HCT116 (cell line): Measurements from ENCODE around the gene C1QL4.

Source experiments
- ATF3 ChIP-seq: IDR thresholded peaks from 2 replicates; pipeline ENCODE4 v1.6.1; 2012
- CEBPB ChIP-seq: IDR thresholded peaks from 2 replicates; pipeline ENCODE4 v1.6.1; 2012; ENCODE audit warnings: low read depth
- EZH2 ChIP-seq: fragments of 200-600 bp; sonication (generic); IDR thresholded peaks from 2 replicates; pipeline ENCODE4 v1.6.1; 2017; ENCODE audit warnings: antibody characterized with exemption, mixed run types
- EZH2phosphoT487 ChIP-seq: fragments of 200-600 bp; IDR thresholded peaks from 2 replicates; pipeline ENCODE4 v1.6.1; 2018; ENCODE audit warnings: antibody characterized with exemption, borderline replicate concordance
- JUND ChIP-seq: IDR thresholded peaks from 2 replicates; pipeline ENCODE4 v1.6.1; 2012
- RAD21 ChIP-seq: IDR thresholded peaks from 2 replicates; pipeline ENCODE4 v1.6.1; 2012; ENCODE audit warnings: low read depth, mild to moderate bottlenecking
- SIN3A ChIP-seq: IDR thresholded peaks from 2 replicates; pipeline ENCODE4 v1.6.1; 2012; ENCODE audit warnings: low read depth
- SP1 ChIP-seq: IDR thresholded peaks from 2 replicates; pipeline ENCODE4 v1.6.1; 2012; ENCODE audit warnings: low read depth
- TF ChIP-seq, protein P1 (sequence below): IDR thresholded peaks from 2 replicates; pipeline ENCODE4 v1.6.1; 2011; ENCODE audit warnings: mild to moderate bottlenecking, low read length, moderate library complexity; ENCODE audit not compliant: insufficient replicate concordance; ENCODE audit errors: extremely low read depth
- TF ChIP-seq, protein P2 (sequence below): IDR thresholded peaks from 2 replicates; pipeline ENCODE4 v1.6.1; 2012
- TF ChIP-seq, protein P3 (sequence below), 3 experiments: fragments of 200-600 bp in 1 of 3; sonication (generic) in 1 of 3; IDR thresholded peaks in 2 of 3; conservative IDR thresholded peaks in 1 of 3; 2 replicates each; pipeline ENCODE4 v1.5.1; 2012 to 2017; ENCODE audit warnings: low read depth in 2 of 3, low read length in 2 of 3, antibody characterized with exemption in 1 of 3, borderline replicate concordance in 1 of 3, control low read depth in 1 of 3, mild to moderate bottlenecking in 1 of 3, mixed read lengths in 1 of 3, mixed run types in 1 of 3, moderate library complexity in 1 of 3; ENCODE audit not compliant: insufficient read depth in 1 of 3

DNA sequence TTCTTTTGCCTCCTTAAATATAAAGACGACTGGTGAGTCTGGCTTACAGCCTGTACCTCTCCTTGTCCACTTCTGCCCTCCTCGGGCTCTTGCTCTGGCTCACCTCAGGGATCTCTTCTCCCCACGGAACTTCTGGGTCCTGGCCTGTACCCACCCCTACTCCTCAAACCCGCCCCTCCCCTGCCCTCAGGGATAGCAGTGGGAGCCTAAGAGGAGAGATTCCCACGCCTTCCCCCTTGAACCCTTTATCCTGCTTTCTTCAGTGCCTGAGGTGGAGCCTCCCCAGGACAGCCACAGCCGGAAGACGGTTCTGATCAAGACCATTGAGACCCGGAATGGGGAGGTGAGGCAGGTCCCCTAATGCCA is 39.3 kb downstream of the C1QL4 start:
- TF ChIP-seq, protein P1, sequence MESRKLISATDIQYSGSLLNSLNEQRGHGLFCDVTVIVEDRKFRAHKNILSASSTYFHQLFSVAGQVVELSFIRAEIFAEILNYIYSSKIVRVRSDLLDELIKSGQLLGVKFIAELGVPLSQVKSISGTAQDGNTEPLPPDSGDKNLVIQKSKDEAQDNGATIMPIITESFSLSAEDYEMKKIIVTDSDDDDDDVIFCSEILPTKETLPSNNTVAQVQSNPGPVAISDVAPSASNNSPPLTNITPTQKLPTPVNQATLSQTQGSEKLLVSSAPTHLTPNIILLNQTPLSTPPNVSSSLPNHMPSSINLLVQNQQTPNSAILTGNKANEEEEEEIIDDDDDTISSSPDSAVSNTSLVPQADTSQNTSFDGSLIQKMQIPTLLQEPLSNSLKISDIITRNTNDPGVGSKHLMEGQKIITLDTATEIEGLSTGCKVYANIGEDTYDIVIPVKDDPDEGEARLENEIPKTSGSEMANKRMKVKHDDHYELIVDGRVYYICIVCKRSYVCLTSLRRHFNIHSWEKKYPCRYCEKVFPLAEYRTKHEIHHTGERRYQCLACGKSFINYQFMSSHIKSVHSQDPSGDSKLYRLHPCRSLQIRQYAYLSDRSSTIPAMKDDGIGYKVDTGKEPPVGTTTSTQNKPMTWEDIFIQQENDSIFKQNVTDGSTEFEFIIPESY = no peak
- TF ChIP-seq, protein P2, sequence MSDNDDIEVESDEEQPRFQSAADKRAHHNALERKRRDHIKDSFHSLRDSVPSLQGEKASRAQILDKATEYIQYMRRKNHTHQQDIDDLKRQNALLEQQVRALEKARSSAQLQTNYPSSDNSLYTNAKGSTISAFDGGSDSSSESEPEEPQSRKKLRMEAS = no peak
- TF ChIP-seq, protein P3, sequence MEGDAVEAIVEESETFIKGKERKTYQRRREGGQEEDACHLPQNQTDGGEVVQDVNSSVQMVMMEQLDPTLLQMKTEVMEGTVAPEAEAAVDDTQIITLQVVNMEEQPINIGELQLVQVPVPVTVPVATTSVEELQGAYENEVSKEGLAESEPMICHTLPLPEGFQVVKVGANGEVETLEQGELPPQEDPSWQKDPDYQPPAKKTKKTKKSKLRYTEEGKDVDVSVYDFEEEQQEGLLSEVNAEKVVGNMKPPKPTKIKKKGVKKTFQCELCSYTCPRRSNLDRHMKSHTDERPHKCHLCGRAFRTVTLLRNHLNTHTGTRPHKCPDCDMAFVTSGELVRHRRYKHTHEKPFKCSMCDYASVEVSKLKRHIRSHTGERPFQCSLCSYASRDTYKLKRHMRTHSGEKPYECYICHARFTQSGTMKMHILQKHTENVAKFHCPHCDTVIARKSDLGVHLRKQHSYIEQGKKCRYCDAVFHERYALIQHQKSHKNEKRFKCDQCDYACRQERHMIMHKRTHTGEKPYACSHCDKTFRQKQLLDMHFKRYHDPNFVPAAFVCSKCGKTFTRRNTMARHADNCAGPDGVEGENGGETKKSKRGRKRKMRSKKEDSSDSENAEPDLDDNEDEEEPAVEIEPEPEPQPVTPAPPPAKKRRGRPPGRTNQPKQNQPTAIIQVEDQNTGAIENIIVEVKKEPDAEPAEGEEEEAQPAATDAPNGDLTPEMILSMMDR (IDR thresholded peaks at IDR 0.05 in 2 of 3, conservative IDR thresholded peaks at IDR 0.05 in 1 of 3; ENCODE audit: borderline replicate concordance in 1 of 3, insufficient read depth in 1 of 3, low read depth in 2 of 3, low read length in 2 of 3) = no peak
- TF ChIP-seq CEBPB (no peak), ATF3 (no peak), JUND (no peak), SIN3A (no peak), SP1 (no peak), RAD21 (no peak), EZH2phosphoT487 (no peak), EZH2 (no peak)
